OCI-M1 (cell line): ENCODE results near the gene GRM1.
"Not testable (repeated sequence)": the region's sequence is repeated elsewhere in the genome, so short reads cannot be mapped to it uniquely, and the experiment has no call there.

Experiments
- DNase-seq: peaks from one replicate; lab custom pipeline; 2025; lab: John Stamatoyannopoulos, UW

The GRM1 gene

GRCh38 chr6:146271163-146271562, 242.3 kb downstream of the GRM1 start:
- not testable (repeated sequence) for DNase-seq

DNA sequence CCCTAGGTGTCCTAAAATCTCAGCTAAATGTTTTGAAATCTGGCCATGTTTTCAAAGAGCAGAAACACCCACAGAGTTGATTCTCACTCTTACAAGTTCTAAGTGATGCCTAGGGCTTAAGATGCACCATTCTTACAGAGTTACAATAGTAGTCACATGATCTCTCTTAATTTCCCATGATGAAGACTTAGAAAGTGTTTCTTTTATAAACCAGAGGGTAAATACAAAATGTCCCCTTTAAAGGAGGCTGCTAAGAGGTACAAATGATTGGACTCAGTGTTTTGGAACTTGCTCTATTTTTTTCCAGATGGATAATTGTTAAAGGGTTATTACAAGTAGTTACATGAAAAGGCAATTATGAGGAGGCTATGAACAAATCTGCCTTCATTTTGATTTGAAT, 244.6 kb downstream of the GRM1 start:
- no peak for DNase-seq

GRCh38 chr6:146277142-146277541, 248.3 kb downstream of the GRM1 start:
- no peak for DNase-seq

GRCh38 chr6:146281651-146282362, 252.9 kb downstream of the GRM1 start:
- DNase-seq, result no peak

- no peak for DNase-seq
Observed at GRCh38 chr6:146282837-146283236, 254.0 kb downstream of the GRM1 start.

DNA sequence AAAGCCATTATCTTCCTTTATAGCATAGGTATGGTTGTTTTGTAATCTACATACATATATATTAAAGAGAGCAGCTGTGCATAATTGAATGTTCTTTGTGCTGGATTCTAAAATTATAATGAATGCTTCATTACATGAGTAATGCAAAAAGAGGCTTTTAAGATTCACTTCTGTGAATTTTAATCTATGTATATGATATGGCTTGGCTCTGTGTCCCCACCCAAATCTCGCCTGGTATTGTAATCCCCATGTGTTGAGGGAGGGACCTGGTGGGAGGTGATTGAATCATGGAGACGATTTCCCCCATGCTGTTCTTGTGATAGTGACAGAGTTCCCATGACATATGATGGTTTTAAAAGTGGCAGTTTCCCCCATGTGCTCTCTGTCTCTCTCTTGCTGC, 255.4 kb downstream of the GRM1 start:
- no peak for DNase-seq

DNA sequence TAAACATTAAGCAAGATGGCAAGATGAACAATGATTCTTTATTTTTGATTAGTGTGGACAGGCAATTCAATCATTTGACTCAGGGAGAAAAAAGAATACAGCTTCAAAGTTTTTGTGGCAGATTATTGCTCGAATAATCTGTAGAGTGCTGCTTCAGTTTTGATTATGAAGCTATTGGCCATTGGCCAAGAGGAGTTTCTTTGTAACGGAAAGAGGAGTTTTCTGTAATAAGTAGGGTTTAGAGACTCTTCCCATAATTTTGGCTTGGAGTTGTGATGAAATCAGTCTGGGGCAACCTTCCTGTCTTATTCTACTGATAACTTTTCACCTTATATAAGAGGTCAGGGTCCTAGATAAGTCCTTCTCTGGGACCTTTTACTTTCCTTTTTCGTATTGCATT, 258.1 kb downstream of the GRM1 start:
- peak; percentile 64 for DNase-seq

DNA sequence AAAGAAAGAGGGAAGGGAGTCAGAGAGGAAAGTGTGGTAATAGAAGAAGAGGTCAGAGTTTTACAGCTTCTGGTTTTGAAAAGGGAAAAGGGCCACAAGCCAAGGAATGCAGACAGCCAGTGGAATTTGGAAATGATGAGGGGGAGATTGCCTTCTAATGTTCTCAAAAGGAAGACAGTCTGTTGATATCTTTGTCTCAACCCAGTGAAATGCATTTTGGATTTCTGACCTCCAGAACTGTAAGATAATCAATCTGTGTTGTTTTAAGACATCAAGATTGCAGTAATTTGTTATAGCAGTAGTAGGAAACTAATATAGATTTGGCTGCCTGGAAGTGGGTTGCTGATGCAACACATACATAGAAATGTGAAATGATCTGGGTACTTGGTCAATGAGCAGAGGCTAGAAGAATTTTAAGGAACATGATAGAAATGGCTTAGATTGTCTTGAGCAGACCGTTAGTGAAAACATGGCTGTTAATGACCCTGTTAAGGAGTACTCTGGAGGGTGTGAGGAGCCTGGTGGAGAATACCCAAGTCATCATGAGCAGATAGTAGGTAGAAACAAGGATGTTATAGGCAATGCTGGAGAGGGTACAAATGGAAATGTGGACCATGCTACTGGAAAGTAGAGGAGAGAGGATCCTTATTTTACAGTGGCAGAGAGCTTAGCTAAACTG, 259.0 kb downstream of the GRM1 start:
- DNase-seq, result peak; percentile 82

GRCh38 chr6:146289816-146290588, 261.1 kb downstream of the GRM1 start:
- peak; percentile 89 for DNase-seq

GRCh38 chr6:146290589-146290901, 261.7 kb downstream of the GRM1 start:
- DNase-seq, result no peak

DNA sequence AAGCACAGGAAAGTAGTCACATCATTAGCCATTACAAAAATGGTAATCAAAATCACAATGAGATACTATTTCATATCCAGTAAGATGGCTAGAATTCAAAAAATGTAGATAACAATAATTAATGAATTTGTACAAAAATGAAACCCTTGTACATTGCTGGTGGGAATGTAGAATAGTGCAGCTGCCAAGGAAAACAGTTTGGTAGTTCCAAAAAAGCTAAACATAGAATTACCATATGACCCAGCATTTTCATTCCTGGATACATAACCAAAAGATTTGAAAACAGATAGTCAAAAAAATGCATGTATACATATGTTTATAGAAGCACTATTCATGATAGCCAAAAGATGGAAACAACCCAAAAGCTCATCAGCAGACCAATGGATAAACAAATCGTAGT, 263.6 kb downstream of the GRM1 start:
- no peak for DNase-seq

DNA sequence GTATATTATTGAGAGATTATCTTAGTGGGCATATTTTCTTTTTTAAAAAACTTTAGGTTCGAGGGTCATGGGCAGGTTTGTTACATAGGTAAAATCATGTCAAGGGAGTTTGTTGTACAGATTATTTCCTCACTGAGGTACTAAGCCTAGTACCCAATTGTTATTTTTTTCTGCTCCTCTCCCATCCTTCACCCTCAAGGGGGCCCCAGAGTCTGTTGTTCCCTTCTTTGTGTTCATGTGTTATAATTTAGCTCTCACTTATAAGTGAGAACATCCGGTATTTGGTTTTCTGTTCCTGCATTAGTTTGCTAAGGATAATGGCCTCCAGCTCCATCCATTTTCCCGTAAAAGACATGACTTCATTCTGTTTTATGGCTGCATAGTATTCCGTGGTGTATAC, 266.8 kb downstream of the GRM1 start:
- DNase-seq, result peak; percentile 27

DNA sequence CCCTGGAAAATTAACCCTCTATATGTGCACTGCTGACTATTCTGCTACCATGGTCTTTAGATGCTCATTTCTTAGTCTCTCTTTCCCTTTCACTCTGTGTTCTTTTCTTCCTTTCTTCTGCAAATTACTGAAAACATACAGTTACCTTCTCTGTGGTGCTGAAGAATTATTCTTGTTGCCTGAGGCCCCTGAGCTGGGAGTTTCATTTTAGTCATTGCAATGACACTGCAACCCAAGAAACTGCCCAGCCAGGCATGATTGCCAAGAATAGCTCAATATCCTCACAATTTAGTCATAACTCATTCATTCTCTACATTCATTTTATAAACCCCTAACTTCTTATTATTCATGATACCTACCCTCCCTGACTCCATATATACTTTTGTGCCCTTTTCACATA, 269.0 kb downstream of the GRM1 start:
- no peak for DNase-seq

DNA sequence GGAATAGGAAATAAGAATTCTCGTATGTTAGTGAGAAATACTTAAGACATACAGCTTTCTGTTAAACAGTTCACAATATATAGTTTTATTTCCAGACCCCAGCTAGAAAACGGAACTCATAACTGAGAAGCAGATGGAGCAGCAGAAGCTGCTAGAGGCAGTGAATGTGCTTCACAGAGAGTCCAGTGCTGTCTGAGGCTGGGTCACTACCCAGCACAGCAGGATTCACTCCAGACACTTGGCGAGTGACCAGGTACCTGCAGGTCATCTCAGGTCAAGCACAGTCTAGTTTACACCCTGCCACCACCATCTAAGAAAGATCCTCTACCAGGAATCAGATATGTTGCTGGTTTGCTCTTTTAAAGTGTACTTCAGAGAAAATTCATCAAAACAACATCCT, 271.7 kb downstream of the GRM1 start:
- DNase-seq, result no peak

DNA sequence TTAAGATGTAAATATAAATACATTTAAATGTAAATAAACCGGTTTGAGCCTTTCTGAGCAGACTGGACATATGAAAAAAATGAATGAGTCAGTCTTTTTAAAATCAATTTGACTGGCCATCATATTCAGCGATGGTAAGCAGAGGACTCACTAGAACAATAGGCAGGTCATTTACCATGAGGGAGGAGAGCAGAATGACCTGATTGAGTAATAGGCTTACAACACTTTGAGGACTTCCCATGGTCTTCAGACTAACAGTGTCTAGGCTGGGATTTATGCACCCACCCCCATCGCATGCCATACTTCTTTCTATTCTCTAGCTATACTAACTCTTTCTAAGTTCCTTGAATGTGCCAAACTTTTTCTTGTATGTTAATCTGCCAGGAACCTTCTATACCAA, 272.9 kb downstream of the GRM1 start:
- no peak for DNase-seq

DNA sequence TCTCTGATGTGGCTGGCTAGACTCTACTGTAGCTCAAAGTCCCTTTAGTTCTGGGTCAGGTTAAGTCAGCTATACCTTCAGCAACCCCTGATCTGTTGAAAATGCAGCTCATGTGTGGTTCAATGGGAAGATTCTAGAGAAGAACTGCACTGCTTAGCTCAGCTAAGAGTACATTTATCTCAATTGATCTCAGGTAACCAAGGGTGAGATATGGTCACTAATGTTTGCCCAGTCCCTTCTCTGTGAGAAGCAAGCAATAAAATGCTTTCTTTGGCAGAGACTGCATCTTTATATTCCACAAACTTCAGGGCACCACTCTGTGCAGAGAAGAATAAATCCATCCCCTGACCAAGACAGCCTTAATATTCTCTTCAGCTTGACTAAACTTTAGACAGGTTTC, 274.1 kb downstream of the GRM1 start:
- DNase-seq, result no peak

GRCh38 chr6:146304181-146304580, 275.3 kb downstream of the GRM1 start:
- peak; percentile 26 for DNase-seq

DNA sequence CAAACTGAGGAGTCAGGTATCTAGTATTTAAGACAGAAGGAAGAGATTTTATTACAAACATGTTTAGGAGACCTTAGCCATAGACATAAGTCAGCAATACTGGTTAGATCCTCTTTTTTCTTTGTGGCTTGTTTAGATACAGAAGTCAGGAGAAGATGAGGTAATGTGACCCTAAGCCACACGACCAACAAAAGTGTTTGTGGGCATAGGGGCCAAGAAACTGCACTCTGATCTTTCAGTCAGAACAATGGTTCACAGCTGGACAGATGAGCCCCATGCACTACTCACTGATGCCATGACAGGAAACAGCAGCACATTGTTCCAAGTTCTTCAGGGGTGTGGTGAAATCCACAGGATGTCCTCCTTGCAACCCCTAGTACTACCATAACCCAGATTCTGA, 276.2 kb downstream of the GRM1 start:
- DNase-seq, result peak; percentile 86

- no peak for DNase-seq
Observed at GRCh38 chr6:146305951-146306350, 277.1 kb downstream of the GRM1 start.

DNA sequence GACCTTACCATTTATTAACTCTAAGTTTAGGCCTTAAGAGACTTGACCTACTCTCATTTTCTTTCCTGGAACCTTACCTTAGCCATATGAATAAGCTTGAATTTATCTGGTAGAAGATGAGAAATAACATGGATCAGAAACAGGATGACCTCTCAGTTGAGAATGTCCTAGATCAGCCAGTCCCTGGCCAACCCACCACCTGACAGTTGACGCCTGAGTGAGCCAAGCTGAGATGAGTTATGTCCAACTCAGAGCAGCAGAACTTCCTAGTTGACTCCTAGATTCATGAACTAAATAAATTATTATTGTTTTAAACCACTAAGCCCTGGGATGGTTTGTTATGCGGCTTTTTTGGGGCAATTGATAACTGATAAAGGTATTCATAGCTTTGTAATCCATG, 281.8 kb downstream of the GRM1 start:
- DNase-seq, result no peak

DNA sequence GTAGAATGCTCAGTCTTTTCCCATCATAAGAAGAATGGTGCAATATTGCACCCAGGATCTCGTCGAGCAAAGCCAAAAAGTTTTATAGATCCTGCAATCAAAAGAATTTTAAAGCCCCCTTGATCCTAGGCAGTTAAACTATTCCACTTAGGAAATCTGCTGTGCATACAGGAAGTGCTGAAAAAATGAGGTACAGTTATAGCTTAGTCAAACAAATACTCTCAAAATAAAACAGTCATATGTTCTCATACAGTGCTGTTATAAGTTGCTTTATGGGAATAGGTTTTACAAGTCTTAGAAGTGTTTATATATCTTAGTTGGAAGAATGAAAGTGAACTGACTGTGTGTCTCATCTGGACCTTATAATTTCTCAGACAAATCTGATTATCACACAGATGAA, 282.2 kb downstream of the GRM1 start:
- DNase-seq, result no peak

GRCh38 chr6:146312608-146313007, 283.7 kb downstream of the GRM1 start:
- DNase-seq, result no peak
